GM18870 (cell line): ENCODE results near the gene VCP.

Experiments
- ATAC-seq: cut with Tn5 transposase; IDR thresholded peaks from one replicate; pipeline ENCODE4 v1.9.1; 2021; ENCODE audit warnings: moderate library complexity; ENCODE audit not compliant: unreplicated experiment

The VCP gene

DNA sequence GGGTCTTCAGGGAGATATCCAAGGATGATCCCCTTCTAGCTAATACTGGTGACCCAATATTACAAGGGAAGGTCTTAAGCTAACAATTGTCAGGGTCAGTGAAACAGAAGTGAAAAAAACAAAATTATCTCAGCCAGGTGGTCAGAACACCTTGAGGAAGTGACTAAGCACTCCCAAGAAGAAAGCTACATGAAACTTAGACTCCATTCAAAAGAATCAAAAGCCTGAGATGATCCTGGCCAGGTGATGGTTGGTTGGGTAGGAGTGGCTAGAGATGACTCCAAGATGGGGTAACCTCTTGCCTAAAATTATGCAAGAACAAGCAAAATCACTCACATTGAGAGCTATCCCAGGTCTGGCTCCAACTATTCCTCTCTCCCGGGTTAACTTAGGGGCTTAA, 5.4 kb downstream of the VCP start:
- ATAC-seq = no peak

GRCh38 chr9:35060548-35061207, 11.7 kb downstream of the VCP start:
- ATAC-seq = no peak

DNA sequence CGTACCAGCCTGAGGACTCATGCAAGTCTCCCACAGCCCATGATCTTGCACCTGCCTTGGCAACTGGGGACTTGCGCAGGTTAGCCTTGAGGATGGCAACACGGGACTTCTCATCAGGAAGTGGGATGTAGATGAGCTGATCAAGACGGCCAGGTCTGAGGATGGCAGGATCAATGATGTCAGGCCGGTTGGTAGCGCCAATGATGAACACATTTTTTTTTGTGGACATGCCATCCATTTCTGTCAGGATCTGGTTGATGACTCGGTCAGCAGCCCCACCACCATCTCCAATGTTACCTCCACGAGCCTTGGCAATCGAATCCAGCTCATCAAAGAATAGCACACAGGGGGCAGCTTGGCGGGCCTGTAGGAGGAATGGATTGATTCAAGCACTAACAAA, 13.0 kb downstream of the VCP start:
- ATAC-seq = no peak

- no peak for ATAC-seq
Observed at GRCh38 chr9:35057271-35057620, 15.2 kb downstream of the VCP start.

DNA sequence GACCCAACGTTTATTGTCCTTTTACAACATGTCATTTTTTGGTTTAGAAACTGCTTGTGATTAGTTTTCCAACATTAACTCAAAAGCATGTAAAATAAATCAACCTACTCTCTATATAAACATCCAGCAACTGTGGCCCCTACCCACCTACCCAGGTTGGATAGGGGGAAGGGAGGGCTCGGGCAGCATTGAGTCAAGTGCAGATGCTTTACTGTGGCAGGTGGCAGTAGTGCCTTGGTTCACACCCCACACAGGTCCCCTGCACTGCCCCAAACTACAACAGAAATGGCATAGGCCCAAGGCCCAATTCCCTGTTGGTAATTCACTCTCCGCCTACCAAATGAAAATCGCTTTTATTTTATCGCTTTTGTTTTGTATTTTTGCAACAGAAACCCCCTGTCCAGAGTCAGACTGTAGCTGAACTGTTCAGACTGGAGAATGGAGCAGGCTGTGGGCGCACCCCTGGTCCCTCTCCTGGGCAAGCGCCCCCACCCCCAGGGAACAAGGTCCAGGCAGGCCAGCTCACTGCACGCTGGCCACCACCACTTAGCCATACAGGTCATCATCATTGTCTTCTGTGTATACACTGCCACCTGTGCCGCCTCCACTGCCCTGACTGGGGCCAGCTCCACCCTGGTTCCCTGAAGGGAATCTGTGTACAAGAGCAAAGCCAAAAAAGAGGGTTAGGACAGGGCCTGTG, 15.7 kb downstream of the VCP start:
- no peak for ATAC-seq

DNA sequence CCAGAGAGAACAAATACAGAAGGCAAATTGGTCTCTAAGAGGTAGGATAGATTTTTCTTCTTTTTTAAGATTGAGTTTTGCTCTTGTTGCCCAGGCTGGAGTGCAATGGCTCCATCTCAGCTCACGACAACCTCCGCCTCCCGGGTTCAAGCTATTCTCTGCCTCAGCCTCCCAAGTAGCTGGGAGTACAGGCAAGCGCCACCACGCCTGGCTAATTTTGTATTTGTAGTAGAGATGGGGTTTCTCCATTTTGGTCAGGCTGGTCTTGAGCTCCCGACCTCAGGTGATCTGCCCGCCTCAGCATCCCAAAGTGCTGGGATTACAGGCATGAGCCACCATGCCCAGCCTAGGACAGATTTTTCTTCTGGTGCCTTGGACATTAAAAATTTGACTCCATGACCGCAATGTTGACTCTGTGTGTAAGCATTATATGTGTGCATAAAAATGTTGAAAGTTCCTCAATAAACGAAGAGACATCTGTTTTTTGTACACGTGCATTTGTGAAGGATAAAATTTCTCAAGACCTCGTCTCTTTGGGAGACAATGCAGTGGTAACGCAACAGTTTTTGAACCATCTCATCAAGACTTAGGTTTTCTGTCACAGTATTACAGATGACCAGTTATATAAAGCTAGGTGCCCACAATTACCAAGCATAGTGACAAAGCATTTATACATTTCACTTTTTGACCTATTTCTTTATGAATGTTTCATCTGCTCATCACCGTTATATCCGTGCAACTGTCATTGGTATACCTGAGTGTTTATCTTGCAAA, 17.4 kb downstream of the VCP start:
- no peak for ATAC-seq

DNA sequence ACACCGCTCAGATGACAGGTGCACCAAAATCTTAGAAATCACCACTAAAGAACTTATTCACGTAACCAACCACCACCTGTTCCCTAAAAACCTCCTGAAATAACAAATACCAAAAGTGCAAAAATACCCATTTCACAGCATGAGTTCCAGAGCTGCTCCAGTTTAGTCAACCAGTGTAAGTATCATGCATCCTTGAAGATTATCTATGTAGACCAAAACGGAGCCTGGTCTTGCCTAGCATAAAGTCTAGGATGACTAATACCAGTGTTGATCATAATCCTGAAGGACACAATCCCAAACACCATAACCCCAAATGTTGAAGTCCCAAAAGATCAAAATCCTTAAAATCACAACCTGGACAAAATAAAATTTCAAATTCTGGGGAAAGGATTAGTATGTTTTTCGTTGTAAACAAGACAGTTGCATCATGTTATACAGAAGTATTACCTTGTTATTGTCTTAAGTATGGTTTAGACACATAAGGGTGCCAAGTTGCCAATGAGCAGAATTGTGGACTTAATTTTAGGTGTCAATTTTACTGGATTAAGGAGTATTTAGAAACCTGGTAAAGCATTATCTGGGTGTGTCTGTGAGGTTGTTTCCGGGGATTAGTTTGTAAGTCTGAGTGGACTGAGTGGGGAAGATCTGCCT, 18.1 kb downstream of the VCP start:
- ATAC-seq = no peak

DNA sequence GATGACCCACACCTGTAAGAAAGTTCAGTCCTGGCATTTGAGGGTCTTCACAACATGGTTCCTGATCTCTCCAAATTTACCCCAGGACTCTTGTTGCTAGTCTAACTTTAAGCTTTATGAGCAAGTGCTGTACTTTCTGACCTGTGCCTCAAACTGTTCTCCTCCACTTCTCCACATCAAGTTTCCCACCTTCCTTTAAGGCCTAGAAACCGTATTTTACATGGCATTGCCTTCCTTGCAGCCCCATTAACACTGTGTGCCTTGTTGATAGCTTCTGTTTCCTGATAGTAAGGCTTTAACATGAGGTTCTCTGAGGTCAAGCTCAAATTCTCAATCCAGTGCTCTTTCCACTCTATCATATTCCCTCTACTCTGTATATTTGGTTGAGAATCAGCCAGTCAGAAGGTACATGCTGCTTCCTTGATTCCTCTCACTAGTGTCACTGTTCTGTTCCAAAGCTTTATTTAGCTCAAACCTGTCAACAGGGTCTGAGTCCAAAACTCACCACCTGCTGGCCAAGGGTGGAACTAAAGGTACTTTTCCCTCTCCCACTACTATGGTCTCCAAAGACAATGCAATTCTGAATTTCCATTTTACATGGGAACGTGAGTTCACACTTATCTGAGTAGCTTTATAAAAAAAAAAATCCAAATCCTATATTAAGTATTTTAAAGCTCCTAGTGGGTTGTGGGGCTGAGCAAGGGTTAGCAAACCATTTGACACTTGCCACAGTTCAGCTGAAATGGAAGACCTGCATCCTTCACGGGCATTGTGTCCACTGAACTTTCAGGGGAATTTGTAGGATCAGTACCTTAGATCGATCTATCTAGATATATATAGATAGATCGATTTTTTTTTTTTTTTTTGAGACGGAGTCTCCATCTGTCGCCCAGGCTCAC, 21.1 kb downstream of the VCP start:
- ATAC-seq = no peak

- ATAC-seq = no peak
Observed at GRCh38 chr9:35048511-35048910, 23.9 kb downstream of the VCP start.

DNA sequence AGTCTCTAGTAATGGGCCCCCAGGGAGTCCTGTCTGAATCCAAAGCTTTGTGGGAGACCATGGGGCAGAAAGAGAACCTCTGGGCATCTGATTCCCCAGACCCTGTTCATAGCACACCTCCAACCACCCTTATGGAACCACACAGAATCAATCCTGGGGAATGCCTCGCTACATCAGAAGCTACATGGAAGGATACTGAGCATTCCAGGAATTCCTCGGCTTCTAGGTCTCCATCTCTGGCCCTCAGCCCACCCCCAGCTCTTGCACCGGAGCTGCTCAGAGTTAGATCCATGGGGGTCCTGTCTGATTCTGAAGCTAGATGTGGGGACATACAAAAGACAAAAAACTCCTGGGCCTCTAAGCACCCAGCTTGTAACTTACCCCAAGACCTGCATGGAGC, 28.4 kb downstream of the VCP start:
- no peak for ATAC-seq

DNA sequence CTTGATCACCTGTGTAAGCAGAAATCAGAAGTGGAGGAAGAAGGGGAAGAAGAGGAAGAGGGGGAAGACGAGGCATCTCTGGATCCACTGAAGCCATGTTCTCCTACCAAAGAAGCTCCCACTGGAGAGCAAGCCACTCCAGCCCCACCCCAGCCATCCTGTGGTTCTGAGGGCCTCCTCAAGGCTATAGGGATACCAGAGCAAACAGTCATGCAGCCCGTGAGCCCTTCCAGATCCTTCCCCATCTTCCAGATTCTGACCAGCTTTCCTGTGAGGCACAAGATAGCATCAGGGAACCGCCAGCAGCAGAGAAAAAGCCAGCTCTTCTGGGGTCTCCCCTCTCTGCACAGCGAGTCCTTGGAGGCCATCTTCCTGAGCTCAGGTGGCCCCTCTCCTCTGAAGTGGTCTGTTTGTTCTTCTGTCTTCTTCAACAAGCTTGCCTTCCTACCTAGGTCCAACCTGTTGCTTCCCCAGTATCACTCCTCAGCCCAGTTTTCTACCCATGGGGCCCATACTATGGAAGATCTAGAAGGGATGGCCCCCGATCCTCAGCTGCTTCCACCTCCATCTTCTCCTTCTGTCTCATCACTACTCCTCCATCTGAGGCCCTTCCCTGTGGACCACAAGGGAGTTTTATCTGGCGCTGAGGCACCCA, 29.4 kb downstream of the VCP start:
- ATAC-seq = no peak

DNA sequence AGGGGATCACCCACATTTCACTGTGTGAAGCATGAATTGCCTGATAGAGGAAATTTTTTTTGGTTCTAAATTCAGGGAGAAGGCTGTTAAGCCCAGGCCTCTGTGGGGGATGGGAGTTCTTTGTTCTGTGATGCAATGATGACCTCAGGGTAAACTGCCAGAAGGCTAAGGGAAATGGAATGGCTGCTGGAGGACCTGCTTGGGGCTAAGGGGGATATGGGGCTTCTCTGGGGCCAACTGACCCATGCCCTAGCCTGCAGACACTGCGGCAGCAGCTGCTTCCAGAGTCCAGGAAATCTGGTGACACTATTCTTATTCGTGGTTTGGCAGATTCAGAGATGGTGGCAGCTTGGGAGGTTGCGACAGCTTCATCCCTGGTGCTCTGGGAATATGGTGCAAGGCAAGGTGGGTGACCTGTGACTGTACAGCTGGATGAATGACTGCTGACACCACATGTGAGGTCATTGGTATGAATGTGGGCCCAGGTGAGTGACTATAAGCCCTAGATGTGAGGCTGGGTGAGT, 30.3 kb downstream of the VCP start:
- no peak for ATAC-seq

DNA sequence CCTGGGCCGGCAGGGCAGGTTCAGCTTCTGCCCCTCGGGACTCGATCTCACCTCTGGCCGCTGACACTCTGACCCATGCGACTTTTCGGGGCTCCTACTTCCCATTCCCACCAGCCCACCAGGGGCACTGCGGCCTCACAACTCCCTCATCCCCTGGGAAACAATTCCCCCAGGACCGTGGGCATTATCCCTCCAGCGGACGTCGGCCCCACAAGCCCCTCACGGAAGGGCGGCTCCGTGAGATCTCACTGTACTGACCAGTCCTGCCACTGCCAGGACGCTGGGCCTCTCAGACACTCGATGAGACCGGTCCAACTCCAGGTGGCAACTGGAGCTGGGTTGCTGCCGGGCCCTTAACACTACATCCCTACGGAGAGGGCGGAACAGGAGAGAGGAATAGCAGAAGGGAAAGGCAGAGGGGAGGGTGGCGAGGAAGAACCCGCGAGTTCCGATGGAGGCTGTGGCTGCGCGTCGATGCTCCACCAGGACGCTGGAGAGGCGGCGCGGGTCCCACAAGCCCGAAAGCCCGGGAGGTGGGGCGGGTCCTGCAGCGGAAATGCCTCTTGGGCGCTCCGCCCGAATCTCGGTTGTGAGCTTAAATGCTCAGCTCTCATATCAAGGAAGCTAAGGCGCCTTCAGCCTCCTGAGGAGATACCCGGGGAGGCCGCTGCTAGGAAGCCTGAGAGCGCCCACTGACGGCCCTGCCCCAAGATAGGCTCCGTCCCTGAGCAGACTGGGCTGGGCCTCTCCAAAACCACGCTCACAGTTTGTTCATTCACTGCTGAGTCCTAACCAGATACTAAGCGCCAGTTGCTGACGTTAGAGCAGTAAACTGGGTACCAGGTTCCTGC, 36.3 kb downstream of the VCP start:
- ATAC-seq = no peak

DNA sequence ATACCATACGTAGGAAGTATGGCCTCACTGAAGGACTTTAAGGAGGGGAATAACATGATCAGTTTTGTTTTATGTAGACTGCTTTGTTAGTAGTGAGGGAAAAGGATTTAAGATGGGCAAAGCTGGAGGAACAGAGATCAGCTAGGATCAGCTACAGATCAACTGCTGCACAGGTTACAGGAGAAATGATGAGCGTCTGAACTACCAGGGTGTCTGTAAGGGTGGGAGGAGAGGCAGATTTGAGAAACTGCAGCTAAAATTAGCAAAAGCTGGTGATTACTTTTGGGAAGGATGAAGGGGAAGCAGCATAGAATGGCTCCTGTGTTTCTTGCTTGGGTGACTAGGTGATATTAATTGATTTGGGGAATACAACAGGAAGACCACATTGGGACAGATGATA, 39.3 kb downstream of the VCP start:
- ATAC-seq = no peak

DNA sequence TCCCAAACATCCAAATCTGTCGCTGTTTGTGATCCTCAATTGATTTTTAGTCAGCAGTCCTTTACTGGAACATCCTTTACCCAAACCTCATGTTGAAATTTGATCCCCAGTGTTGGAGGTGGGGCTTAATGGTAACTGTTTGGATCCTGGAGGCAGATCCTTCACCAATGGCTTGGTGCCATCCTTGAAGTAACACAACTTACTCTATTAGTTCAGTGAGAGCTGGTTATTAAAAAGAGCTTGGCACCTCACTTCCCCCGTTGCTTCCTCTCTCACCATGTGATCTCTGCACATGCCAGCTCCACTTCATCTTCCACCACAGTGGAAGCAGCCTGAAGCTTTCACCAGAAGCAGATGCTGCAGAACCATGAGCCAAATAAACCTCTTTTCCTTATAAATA, 42.6 kb downstream of the VCP start:
- no peak for ATAC-seq

- no peak for ATAC-seq
Observed at GRCh38 chr9:35029241-35029640, 43.2 kb downstream of the VCP start.

- no peak for ATAC-seq
Observed at GRCh38 chr9:35028341-35028740, 44.1 kb downstream of the VCP start.

- no peak for ATAC-seq
Observed at GRCh38 chr9:35027860-35028259, 44.6 kb downstream of the VCP start.

DNA sequence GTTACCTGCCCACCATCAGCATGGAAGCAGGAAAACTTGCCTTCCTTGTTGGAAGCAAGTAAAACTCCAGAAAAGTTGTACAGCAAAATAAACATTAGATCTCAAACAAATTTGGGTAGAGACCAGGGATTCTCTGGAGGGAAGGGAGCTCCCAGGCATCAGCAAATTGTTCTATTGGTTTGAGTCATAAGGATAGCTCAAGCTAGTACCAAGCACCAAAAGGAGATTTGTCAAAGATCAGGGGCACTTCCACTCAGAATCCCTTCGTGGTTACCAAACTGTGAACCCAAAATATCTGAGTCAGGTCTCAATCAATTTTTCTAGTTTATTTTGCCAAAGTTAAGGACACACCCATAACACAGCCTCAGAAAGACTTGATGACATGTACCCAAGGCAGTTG, 45.1 kb downstream of the VCP start:
- no peak for ATAC-seq
